HG03025 (cell line): ENCODE data around the gene LTK.
"Not testable (repeated sequence)": the region's sequence is repeated elsewhere in the genome, so short reads cannot be mapped to it uniquely, and the experiment has no call there.

ENCODE experiments used
- ATAC-seq: cut with Tn5 transposase; IDR thresholded peaks from one replicate; pipeline ENCODE4 v1.9.1; 2021; ENCODE audit warnings: mild to moderate bottlenecking, moderate library complexity; ENCODE audit not compliant: unreplicated experiment, low FRiP score

The LTK gene

DNA sequence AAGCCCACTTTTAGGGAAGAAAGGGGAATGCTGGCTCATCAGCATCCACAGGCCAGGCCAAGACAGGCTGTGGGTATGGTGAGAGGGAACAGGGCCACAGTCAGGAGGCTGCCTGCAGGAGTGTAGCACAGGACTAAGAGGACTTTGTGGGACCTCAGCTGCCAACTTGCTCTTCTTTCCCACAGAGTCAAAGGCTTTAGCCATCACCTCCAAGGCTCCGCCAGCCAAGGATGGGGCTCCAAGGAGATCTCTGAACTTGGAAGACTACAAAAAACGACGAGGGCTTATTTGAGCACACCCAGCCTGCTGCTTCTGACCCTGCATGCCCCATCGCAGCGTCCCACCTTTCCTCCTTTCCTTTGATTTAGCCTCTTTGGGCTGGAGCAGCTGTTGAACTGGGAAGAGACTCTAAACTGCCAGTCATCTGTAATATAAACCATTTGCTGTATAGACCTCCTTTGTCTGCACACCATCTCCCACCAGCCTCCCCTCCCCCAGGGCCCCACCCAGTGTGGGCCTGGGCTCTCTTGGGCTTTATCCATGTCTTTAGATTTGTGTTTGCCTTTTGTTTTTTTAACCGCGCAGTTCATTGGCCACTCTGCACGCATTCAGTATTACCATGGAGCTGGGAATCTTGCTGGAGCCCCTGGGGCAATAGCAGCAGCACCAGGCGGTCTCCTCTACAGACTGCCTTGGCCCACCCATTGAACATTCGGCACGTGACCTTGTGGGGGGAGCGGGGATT is 33.1 kb downstream of the LTK start:
- no peak for ATAC-seq

- ATAC-seq = no peak
Measured at GRCh38 chr15:41476416-41477048, 37.1 kb downstream of the LTK start.

DNA sequence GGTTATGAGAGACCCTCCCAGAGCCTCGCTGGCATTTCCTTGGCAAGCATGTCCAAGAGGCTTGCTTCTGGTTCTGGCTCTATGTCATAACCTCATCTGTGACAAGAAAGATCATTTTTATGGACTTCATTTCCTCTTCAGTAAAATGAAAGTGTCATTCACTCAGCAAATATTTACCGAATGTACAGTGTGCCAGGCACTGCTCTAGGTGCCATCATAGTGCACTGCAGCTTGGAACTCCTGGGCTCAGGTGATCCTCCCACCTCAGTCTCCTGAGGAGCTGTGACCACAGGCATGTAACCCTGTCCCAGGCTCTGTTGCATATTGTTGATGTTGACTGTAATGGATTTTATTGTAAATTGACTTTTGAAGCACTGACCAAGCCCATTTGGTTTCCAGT is 38.7 kb downstream of the LTK start:
- ATAC-seq = no peak

DNA sequence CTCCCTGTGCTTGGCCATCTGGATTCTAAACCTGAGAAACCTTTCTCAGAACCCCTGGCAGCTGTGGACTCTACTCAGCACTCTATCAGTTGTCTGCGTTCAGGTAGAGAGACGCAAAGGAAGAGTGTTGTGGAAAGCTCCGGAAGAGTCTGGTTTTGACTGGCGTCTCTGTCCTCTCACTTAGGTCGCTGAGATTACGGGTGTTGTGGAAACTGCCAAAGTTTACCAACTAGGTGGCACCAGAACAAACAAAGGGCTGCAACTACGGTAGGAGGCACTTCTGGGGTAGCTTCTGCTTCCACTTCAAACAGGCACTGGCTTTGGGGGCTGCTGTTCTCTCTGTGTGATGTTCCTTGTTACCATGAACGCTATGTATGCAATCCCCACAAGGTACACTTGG is 39.2 kb downstream of the LTK start:
- ATAC-seq = no peak

DNA sequence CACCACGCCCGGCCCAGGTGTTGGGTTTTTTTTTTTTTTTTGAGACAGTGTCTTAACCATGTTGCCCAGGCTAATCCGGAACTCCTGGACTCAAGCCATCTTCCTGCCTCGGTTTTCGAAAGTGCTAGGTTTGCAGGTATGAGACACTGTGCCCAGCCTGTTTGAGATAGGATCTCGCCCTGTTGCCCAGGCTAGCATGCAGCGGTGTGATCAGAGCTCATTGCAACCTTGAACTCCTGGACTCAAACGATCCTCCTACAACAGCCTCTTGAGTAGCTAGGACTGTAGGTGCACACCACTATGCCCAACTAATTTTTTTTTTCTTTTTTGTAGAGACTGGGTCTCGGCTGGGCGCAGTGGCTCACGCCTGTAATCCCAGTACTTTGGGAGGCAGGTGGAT is 40.2 kb downstream of the LTK start:
- no peak for ATAC-seq

DNA sequence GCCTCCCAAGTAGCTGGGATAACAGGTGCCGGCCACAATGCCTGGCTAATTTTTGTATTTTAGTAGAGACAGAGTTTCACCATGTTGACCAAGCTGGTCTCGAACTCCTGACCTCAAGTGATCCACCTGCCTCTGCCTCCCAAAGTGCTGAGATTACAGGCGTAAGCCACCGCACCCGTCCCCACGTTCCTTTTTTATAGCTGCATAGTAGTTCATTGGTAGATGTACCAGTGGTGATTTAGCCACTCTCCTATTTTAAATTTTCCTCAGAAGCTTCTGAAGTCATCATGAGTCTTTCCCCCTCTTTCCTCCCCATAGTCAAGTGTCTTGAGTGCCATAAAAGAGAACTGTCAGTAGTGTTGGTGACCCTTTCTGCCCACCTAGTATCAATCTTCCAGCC is 44.0 kb downstream of the LTK start:
- not testable (repeated sequence) for ATAC-seq

DNA sequence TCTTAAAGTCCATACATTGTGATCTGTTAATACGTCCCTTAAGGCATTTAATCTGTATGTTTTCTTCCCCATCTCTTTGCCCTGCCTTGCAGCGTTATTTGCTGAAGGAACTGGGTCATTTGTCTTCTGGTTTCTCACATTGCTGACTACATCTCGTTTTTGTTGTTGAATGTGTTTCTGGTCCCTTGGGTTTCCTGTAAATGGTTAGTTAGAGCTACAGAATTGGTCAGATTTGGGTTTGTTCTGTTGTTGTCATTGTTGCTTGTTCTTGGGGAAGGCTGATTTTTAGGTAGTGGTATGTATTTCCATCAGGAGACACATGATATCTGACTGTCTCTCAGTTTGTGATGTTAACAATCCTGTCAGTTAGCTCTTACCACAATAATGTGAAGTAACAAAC is 46.9 kb downstream of the LTK start:
- ATAC-seq = no peak

DNA sequence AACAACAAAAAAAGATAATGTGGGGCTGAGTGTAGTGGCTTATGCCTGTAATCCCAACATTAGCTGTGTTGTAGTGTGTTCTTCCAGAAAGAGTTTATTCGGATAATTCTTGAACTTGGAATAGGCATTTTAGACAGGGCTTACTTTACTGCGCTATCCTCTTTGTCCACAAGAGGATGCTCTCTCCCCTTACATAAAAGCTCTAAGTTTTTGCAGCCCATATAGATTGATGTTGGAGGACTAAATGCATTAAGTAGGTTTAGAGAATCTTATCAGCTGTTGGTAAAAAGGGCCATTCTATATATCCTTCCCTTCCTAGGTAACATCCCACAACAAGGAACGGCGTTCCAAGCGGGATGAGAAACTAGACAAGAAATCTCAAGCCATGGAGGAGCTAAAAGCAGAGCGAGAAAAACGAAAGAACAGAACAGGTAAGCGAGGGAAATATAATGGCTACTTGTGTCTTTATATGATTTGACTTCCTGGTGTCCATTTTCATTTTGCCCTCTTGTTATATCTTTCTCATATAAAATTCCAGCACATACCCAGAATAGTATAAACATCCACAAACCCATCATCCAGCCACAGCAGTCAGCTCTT is 47.7 kb downstream of the LTK start:
- ATAC-seq = no peak

DNA sequence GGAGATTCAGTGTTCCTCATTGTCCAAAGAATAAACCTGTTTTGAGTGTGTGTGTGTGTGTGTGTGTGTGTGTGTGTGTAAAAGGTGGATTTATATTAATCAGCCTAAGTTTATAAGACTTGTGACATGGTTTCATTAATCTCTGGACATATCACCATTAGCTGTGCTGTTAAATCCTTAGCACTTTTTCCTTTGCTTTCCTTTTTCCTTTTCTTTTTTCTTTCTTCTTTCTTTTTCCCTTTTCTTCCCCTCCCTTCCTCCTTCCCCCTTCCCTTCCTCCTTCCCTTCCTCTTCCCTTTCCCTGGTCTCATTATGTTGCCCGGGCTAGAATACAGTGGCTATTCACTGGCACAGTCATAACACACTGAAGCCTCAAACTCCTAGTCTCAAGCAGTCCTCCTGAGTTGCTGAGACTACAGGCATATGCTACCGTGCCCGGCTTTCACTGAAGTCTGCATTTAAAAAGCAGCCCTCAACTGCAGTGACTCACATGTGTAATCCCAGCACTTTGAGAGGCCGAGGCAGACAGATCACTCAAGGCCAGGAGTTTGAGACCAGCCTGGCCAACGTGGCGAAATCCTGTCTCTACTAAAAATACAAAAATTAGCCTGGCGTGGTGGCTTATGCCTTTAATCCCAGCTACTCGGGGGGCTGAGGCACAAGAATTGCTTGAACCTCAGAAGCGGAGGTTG is 48.6 kb downstream of the LTK start:
- no peak for ATAC-seq

DNA sequence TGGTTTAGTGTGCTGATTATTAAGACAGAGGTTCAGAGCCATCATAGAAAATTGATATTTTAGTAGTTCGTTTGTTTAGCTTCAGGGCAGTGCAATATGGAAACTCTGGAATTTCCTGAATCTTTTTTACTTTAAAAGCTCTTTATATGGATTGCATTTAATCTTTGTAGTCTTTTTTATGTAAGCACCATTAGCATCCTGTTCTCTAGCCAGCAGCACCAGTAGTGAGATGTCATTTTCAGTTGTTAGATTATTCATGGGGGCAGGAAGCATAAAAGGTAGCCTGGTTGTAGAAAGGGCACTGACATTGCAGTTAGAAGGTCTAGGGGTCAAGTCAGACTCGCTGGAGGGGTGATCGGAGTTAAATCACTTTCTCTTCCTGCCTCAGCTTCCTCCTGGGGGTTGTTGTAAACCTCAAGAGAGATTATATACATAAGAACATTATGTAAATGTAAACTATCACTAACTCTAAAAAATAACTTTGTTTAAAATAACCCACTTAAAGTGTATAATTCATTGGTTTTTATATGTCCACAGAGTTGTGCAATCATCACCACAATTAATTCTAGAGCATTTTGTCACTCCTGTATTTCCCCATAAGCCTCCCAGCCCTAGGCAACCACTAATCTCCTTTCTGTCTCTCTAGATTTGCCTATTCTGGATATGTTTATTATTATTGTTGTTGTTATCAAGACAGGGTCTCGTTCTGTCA is 51.4 kb downstream of the LTK start:
- no peak for ATAC-seq
